GM13977 (cell line): ENCODE data around the gene RHOT1.
"Not testable (repeated sequence)": the region's sequence is repeated elsewhere in the genome, so short reads cannot be mapped to it uniquely, and the experiment has no call there.

ENCODE experiments used
- DNase-seq: peaks from one replicate; pipeline ENCODE4 v3.0.0; 2012; ENCODE audit warnings: low spot score
- CTCF ChIP-seq: IDR thresholded peaks from 2 replicates; pipeline ENCODE4 v1.5.1; 2012; ENCODE audit warnings: mild to moderate bottlenecking, control low read depth; ENCODE audit not compliant: insufficient read depth; ENCODE audit errors: extremely low read depth, missing control alignments
- in situ Hi-C: fragments of 300-500 bp; cut with MboI; formaldehyde crosslinking; loops from one replicate; pipeline ENCODE4 v1.12.0; 2022; ENCODE audit warnings: low sequenced_read_pairs, low pct_unique_long_range_greater_than_20kb, mixed read lengths, inconsistent platforms; ENCODE audit not compliant: unreplicated experiment

The RHOT1 gene

GRCh38 chr17:32124985-32125847 lies 17.1 kb upstream of the RHOT1 start:
- in situ Hi-C loops, result no loop called here
- DNase-seq, result no peak

DNA sequence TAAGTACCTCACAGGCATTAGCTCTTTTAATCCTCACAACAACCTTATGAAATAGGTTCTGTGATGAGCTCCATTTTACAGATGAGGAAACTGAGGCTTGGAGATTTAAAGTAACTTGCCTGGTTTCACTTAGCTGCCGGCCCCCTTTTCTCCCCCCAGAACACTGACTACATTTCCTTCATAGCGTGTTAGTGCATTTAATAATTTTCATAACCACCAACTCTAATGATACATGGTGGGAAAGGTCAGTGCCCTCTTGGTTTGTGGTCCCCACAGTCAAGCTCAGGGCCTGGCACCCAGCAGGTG lies 16.5 kb upstream of the RHOT1 start:
- TF ChIP-seq CTCF, result no peak
- in situ Hi-C loops, result no loop called here
- no peak for DNase-seq

More at GRCh38 chr17:32124985-32125847, 17.1 kb upstream of the RHOT1 start:
- TF ChIP-seq CTCF, result no peak

DNA sequence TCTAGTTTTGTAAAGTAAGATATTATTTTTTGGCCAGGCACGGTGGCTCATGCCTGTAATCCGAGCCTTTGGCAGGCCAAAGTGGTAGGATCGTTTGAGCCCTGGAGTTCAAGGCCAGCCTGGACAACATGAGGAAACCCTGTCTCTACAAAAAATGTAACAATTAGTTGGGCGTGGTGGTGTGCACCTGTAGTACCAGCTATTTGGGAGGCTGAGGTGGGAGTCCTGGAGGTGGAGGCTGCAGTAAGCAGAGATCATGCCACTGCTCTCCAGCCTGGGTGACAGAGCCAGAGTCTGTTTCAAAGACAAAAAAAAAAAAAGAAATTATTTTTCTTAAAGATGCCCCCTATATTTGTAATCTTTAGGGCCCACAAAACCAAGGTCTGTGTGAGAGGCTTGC lies 16.0 kb upstream of the RHOT1 start:
- in situ Hi-C loops, result no loop called here

DNA sequence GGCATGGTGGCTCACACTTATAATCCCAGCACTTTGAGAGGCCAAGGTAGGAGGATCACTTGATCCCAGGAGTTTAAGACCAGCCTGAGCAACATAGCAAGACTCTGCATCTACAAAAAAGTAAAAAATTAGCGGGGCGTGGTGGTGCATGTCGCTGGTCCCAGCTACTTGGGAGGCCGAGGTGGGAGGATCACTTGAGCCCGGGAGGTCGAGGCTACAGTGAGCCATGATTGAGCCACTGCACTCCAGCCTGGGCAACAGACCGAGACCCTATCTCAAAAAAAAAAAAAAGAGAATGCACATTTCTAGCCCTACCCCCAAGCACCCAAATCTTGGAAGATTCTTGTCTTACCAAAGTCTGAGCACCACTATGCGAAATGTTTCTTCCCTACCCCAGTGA lies 15.6 kb upstream of the RHOT1 start:
- DNase-seq, result no peak
- in situ Hi-C loops, result no loop called here
- TF ChIP-seq CTCF, result no peak

More for the DNA sequence above, 16.0 kb upstream of the RHOT1 start:
- no peak for TF ChIP-seq CTCF
- DNase-seq, result no peak

DNA sequence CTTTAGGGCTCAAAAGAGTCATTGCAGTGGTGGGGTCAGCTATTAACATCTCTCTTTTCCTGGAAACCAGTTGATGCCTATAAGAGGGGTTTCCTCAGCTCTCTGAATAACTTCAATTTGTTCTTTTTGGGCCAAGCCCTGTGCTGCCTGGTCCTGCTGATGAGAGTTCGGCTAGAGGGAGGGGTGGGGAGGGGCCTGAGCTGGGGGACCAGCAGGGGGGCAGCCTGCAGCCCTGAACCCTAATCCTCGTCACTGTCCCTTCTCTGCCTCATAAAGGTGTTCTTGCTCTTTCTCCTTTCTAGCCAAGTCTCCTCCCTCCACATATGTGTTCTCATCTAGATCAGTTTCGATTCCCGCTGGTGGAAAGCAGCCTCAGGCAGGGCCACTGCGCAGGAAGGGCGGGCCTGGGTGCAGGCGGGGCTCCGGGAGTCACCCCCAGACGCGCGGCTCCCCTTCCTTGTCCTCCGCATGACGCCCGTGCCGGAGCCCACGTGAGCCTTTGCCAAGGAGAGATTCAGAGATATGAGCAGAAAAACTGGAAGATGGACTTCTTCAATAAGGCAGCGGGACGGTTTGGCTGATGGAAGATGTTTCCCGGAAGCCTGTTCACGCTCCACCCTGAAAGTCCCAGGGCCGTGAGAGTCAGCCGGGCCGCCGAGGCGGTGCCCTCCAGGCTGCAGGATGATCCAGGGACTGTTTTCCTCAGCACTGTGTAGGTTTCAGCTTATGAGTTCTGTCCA lies 15.0 kb upstream of the RHOT1 start:
- DNase-seq, result peak; percentile 79
- TF ChIP-seq CTCF, result no peak
- in situ Hi-C loops, result no loop called here

DNA sequence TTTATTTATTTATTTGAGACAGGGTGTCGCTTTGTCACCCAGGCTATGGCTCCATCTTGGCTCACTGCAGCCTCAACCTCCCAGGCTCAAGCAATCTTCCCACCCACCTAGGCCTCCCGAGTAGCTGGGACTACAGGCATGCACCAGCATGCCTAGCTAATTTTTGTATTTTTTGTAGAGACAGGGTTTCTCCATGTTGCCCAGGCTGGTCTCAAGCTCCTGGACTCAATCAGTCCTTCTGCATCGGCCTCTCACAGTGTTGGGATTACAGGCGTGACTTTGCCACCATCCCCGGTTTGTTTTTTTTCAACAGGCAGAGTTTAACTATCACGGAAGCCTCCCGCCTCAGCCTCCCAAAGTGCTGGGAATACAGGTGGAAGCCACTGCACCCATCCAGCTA lies 13.8 kb upstream of the RHOT1 start:
- DNase-seq, in situ Hi-C loops: not testable (repeated sequence)

DNA sequence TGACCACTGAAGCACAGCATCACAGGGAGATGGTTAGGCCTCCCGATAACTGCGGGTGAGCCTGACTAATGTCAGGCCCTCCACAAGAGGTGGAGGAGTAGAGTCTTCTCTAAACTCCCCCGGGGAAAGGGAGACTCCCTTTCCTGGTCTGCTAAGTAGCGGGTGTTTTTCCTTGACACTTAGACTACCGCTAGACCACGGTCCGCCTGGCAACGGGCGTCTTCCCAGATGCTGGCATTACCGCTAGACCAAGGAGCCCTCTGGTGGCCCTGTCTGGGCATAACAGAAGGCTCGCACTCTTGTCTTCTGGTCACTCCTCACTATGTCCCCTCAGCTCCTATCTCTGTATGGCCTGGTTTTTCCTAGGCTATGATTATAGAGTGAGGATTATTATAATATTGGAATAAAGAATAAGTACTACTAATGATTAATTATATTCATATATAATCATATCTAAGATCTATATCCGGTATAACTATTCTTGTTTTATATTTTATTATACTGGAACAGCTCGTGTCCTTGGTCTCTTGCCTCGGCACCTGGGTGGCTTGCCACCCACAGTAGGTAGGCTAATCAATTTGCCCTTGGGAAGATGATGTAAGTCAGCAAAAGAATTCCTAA lies 6.7 kb upstream of the RHOT1 start:
- peak; percentile 12 for TF ChIP-seq CTCF
- in situ Hi-C loops, DNase-seq: not testable (repeated sequence)
